Measurements from ENCODE around the gene NFKB1.
A peak's percentile ranks its signal among the peaks of the same experiment; 100 is the strongest.

Gene NFKB1

DNA sequence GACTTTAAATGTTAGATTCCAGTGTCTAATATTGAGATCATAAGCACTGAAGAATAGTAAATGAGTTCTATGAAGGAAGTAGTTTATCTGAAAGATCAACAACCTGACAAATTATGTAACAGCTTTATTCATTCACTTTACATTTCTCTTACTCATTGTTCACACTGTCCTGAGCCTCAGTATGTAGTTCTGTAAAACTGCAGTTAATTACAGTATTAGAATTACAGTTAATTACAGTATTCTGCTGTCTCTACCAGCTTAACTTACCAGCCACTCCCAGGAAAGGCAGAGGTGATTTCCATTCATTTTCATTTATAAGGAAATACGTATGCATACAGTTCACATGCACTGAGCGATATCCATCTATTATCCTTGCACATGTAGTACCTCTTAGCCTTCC lies 32.7 kb downstream of the NFKB1 start:
- no peak overlapping the region for H2AFZ ChIP-seq (ENCODE audit: low read depth)
- no peaks in the 10 kb centered on the region for H3K36me3 ChIP-seq (ENCODE audit: insufficient read depth)
- no peaks in the 10 kb centered on the region; the same call in 1 of the 2 replicates for H3K79me2 ChIP-seq (ENCODE audit: insufficient read depth, low read depth)
- no peak for TF ChIP-seq CTCF (conservative IDR thresholded peaks at IDR 0.05; ENCODE audit: low read depth, low read length)
- H3K9ac ChIP-seq: no peak overlapping the region
- H3K4me1 ChIP-seq (ENCODE audit: low read depth, poor library complexity, severe bottlenecking): peaks cover 22% of the 10 kb centered on the region
- H3K4me3 ChIP-seq (IDR thresholded peaks at IDR 0.05; ENCODE audit: insufficient read depth, low read depth, low read length): no peak overlapping the region
- no peaks in the 10 kb centered on the region for H4K20me1 ChIP-seq (ENCODE audit: insufficient read depth)
- H3K27ac ChIP-seq: no peak overlapping the region
- no peaks in the 10 kb centered on the region for H3K27me3 ChIP-seq (ENCODE audit: insufficient read depth, low read depth)
- H3K4me2 ChIP-seq: no peak overlapping the region; the same call in 1 of the 2 replicates

GRCh38 chr4:102534845-102535244 lies 33.7 kb downstream of the NFKB1 start:
- Histone ChIP-seq H3K4me2 (peak overlapping the region; percentile 4; the same call in 1 of the 2 replicates), H3K4me1 (ENCODE audit: low read depth, poor library complexity, severe bottlenecking) (peaks cover 22% of the 10 kb centered on the region), H3K79me2 (ENCODE audit: insufficient read depth, low read depth) (no peaks in the 10 kb centered on the region; the same call in 1 of the 2 replicates), H2AFZ (ENCODE audit: low read depth) (no peak overlapping the region), H3K27me3 (ENCODE audit: insufficient read depth, low read depth) (no peaks in the 10 kb centered on the region), H4K20me1 (ENCODE audit: insufficient read depth) (no peaks in the 10 kb centered on the region), H3K36me3 (ENCODE audit: insufficient read depth) (no peaks in the 10 kb centered on the region), H3K9ac (no peak overlapping the region), H3K4me3 (IDR thresholded peaks at IDR 0.05; ENCODE audit: insufficient read depth, low read depth, low read length) (no peak overlapping the region), H3K27ac (no peak overlapping the region)
- no peak for TF ChIP-seq CTCF (conservative IDR thresholded peaks at IDR 0.05; ENCODE audit: low read depth, low read length)

DNA sequence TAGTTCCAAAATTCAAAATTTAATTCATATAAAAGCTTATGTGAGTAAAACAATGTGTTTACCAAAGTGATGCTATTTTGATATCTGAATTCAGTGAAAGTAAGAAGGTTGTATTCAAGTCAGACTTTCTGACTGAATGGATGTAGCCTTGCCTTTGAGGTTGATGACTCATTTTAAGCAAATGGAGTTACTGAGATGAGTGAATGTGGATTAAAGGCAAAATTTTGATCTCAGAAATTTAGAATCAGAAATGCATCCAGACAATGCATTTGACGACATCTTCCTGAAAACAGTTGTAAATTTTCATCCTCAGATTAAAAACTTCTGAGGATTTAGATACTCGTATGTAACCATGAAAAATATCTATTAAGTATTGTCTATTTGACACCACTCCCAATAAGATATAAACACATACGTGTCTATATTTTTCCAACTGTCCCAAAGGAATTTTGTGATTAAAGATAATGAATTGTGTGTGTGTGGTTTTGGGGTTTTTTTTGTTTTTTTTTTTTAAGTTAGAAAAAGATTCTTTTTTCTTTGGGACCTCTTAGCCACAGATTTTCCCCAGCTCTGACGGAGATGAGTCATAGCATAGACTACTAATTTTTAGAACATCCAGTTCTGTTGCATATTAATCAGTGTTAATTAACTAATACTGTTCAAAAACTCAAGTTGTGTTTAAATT lies 34.4 kb downstream of the NFKB1 start:
- Histone ChIP-seq H3K9ac (no peak overlapping the region), H3K79me2 (ENCODE audit: insufficient read depth, low read depth) (no peaks in the 10 kb centered on the region; the same call in 1 of the 2 replicates), H4K20me1 (ENCODE audit: insufficient read depth) (no peaks in the 10 kb centered on the region), H3K36me3 (ENCODE audit: insufficient read depth) (no peaks in the 10 kb centered on the region), H3K27ac (no peak overlapping the region), H3K4me2 (0 out of 2 replicates have a peak overlapping the region, but pooled peaks have one; percentile 4), H3K4me1 (ENCODE audit: low read depth, poor library complexity, severe bottlenecking) (peaks cover 22% of the 10 kb centered on the region), H3K4me3 (IDR thresholded peaks at IDR 0.05; ENCODE audit: insufficient read depth, low read depth, low read length) (no peak overlapping the region), H3K27me3 (ENCODE audit: insufficient read depth, low read depth) (no peaks in the 10 kb centered on the region), H2AFZ (ENCODE audit: low read depth) (no peak overlapping the region)
- no peak for TF ChIP-seq CTCF (conservative IDR thresholded peaks at IDR 0.05; ENCODE audit: low read depth, low read length)

- Histone ChIP-seq H3K4me1 (ENCODE audit: low read depth, poor library complexity, severe bottlenecking) (peaks cover 22% of the 10 kb centered on the region), H3K4me2 (no peak overlapping the region), H2AFZ (ENCODE audit: low read depth) (no peak overlapping the region), H3K27ac (no peak overlapping the region), H3K79me2 (ENCODE audit: insufficient read depth, low read depth) (no peaks in the 10 kb centered on the region; the same call in 1 of the 2 replicates), H3K27me3 (ENCODE audit: insufficient read depth, low read depth) (no peaks in the 10 kb centered on the region), H3K9ac (no peak overlapping the region), H4K20me1 (ENCODE audit: insufficient read depth) (no peaks in the 10 kb centered on the region), H3K4me3 (IDR thresholded peaks at IDR 0.05; ENCODE audit: insufficient read depth, low read depth, low read length) (no peak overlapping the region), H3K36me3 (ENCODE audit: insufficient read depth) (no peaks in the 10 kb centered on the region)
- no peak for TF ChIP-seq CTCF (conservative IDR thresholded peaks at IDR 0.05; ENCODE audit: low read depth, low read length)
Measured at GRCh38 chr4:102536768-102537167, 35.6 kb downstream of the NFKB1 start.

Data from KMS-11 (cell line).